A549 (cell line): ENCODE data around the gene GLRX3. TPM values are rescaled to one million over a fixed set of nuclear protein-coding genes. Genes with fewer than 3 reads are reported as not detected.

Source experiments
- ATAC-seq, 2 experiments: fragments of 200-7000 bp in 1 of 2; fragments of >200 bp in 1 of 2; cut with Nextera tagmentation in 1 of 2; cut with Tn5 transposase in 1 of 2; 3 replicates each; pipeline versions ENCODE4 v1.8.0 to v1.9.1; 2018 to 2020; ENCODE audit warnings: mild to moderate bottlenecking in 1 of 2, moderate library complexity in 1 of 2
- CTCF ChIA-PET: fragments of 300-600 bp; sonication (Branson Sonifier 250); formaldehyde crosslinking; extraction: SDS; loops from one replicate; lab custom pipeline; 2021; ENCODE audit warnings: antibody characterized with exemption, inconsistent platforms; lab: Yijun Ruan, JAX
- POLR2A ChIA-PET: fragments of 350-600 bp; formaldehyde crosslinking; extraction: SDS; loops from one replicate; lab custom pipeline; 2021; ENCODE audit warnings: antibody characterized with exemption, inconsistent platforms; lab: Yijun Ruan, JAX
- DNase-seq, 2 experiments: peaks; one replicate each; pipeline versions ENCODE4 v3.0.0 to v3.0.0-alpha.2; 2011 to 2016; ENCODE audit warnings: low read depth in 1 of 2, low spot score in 1 of 2
- FAIRE-seq: peaks from 2 replicates; lab custom pipeline; 2011; peaks lifted over from hg19 to GRCh38; lab: Jason Lieb, UNC
- H3K27ac ChIP-seq, 2 experiments: fragments of >200 bp; sonication (Bioruptor Twin); formaldehyde crosslinking; 3 replicates each; pipeline ENCODE4 v1.5.1; 2016 to 2017
- H3K4me1 ChIP-seq: fragments of >200 bp; sonication (Bioruptor Twin); formaldehyde crosslinking; 3 replicates; pipeline ENCODE4 v1.6.1; 2016
- H3K4me2 ChIP-seq: fragments of >200 bp; sonication (Bioruptor Twin); formaldehyde crosslinking; 3 replicates; pipeline ENCODE4 v1.6.1; 2016
- H3K4me3 ChIP-seq: fragments of >200 bp; sonication (Bioruptor Twin); formaldehyde crosslinking; 3 replicates; pipeline ENCODE4 v1.5.1; 2016
- H3K9me3 ChIP-seq: fragments of >200 bp; sonication (Bioruptor Twin); formaldehyde crosslinking; 3 replicates; pipeline ENCODE4 v1.6.1; 2016
- CBX2 ChIP-seq: fragments of 200-600 bp; sonication (generic); IDR thresholded peaks from 2 replicates; pipeline ENCODE4 v1.6.1; 2016; ENCODE audit warnings: low read depth, mild to moderate bottlenecking, borderline replicate concordance
- CBX8 ChIP-seq: fragments of 200-600 bp; sonication (generic); IDR thresholded peaks from 2 replicates; pipeline ENCODE4 v1.6.1; 2016
- EHMT2 ChIP-seq: fragments of 200-600 bp; sonication (generic); IDR thresholded peaks from 2 replicates; pipeline ENCODE4 v1.6.1; 2016; ENCODE audit warnings: antibody characterized with exemption, low read depth, mild to moderate bottlenecking, moderate library complexity
- FOSB ChIP-seq: fragments of 250-450 bp; sonication (Bioruptor Pico); IDR thresholded peaks from 2 replicates; pipeline ENCODE4 v1.5.0; 2020; ENCODE audit warnings: mild to moderate bottlenecking, moderate library complexity
- FOSL2 ChIP-seq, 2 experiments: fragments of 450-650 bp in 1 of 2; fragments of >200 bp in 1 of 2; sonication (Bioruptor Twin) in 1 of 2; formaldehyde crosslinking; IDR thresholded peaks; 2 replicates each; pipeline versions ENCODE4 v1.5.0 to v1.6.1; 2016 to 2020; ENCODE audit warnings: mild to moderate bottlenecking in 1 of 2, moderate library complexity in 1 of 2
- GATA3 ChIP-seq: IDR thresholded peaks from 2 replicates; pipeline ENCODE4 v1.6.1; 2012; ENCODE audit warnings: borderline replicate concordance
- HOXA7 ChIP-seq: fragments of 250-450 bp; sonication (Bioruptor Pico); IDR thresholded peaks from 2 replicates; pipeline ENCODE4 v1.5.0; 2020; ENCODE audit warnings: mild to moderate bottlenecking, moderate library complexity
- JUNB ChIP-seq: fragments of >200 bp; sonication (Bioruptor Twin); formaldehyde crosslinking; IDR thresholded peaks from 2 replicates; pipeline ENCODE4 v1.6.1; 2016
- KDM1A ChIP-seq: fragments of 200-600 bp; sonication (generic); IDR thresholded peaks from 2 replicates; pipeline ENCODE4 v1.6.1; 2016; ENCODE audit warnings: low read depth, mild to moderate bottlenecking
- MAFK ChIP-seq: fragments of 450-650 bp; IDR thresholded peaks from 2 replicates; pipeline ENCODE4 v1.6.1; 2014; ENCODE audit not compliant: partially characterized antibody
- MAZ ChIP-seq: fragments of 150-350 bp; IDR thresholded peaks from 2 replicates; pipeline ENCODE4 v1.6.1; 2014; ENCODE audit warnings: antibody characterized with exemption, low read depth, low read length, borderline replicate concordance
- MYC ChIP-seq: IDR thresholded peaks from 2 replicates; pipeline ENCODE4 v1.6.1; 2012; ENCODE audit warnings: mild to moderate bottlenecking, inconsistent platforms, low read length, improper control_type of control experiment, borderline replicate concordance
- NPAS2 ChIP-seq: fragments of 250-450 bp; sonication (Bioruptor Pico); IDR thresholded peaks from 2 replicates; pipeline ENCODE4 v1.8.0; 2022; ENCODE audit warnings: mild to moderate bottlenecking, moderate library complexity, borderline replicate concordance
- PHF8 ChIP-seq: fragments of 200-600 bp; sonication (generic); IDR thresholded peaks from 2 replicates; pipeline ENCODE4 v1.6.1; 2016; ENCODE audit warnings: low read depth, mild to moderate bottlenecking, antibody characterized with exemption, moderate library complexity, borderline replicate concordance
- RARB ChIP-seq: fragments of 250-450 bp; sonication (Bioruptor Pico); IDR thresholded peaks from 2 replicates; pipeline ENCODE4 v1.8.0; 2021; ENCODE audit warnings: mild to moderate bottlenecking, moderate library complexity
- RNF2 ChIP-seq: fragments of 200-600 bp; sonication (generic); IDR thresholded peaks from 2 replicates; pipeline ENCODE4 v1.6.1; 2016; ENCODE audit warnings: low read depth, mild to moderate bottlenecking, antibody characterized with exemption, moderate library complexity, borderline replicate concordance
- ZFP36 ChIP-seq: fragments of 450-650 bp; IDR thresholded peaks from 2 replicates; pipeline ENCODE4 v1.6.1; 2014; ENCODE audit warnings: borderline replicate concordance; ENCODE audit not compliant: partially characterized antibody
- WGBS: methylation state at CpG from one replicate; pipeline ENCODE4 v1.1.6; 2017; ENCODE audit errors: missing lambda C conversion rate; 5-methylcytosine and 5-hydroxymethylcytosine counted together
- polyA plus RNA-seq, 4 experiments: library from polyadenylated mRNA; depleted of rRNA in 3 of 4; stranded (reverse); fragments of >200 nt; fragmentation: RNase III in 1 of 4; extraction: RNeasy Plus Mini Kit Qiagen cat#74134 plus additional on column Dnase treatment in 1 of 4; gene quantifications; 2 replicates in 3 of 4; 3 replicates in 1 of 4; pipeline ENCODE4 v1.2.3, GENCODE V29; 2011 to 2017
- TF ChIP-seq, protein P1 (sequence below): fragments of 250-450 bp; sonication (Bioruptor Pico); IDR thresholded peaks from 2 replicates; pipeline ENCODE4 v1.5.0; 2021; ENCODE audit warnings: mild to moderate bottlenecking, moderate library complexity, borderline replicate concordance
- TF ChIP-seq, protein P2 (sequence below): fragments of 450-650 bp; IDR thresholded peaks from 2 replicates; pipeline ENCODE4 v1.6.1; 2014; ENCODE audit warnings: antibody characterized with exemption
- TF ChIP-seq, protein P3 (sequence below): IDR thresholded peaks from 2 replicates; pipeline ENCODE4 v1.6.1; 2012; ENCODE audit warnings: low read depth, borderline replicate concordance
- TF ChIP-seq, protein P4 (sequence below): fragments of 250-450 bp; sonication (Bioruptor Pico); IDR thresholded peaks from 2 replicates; pipeline ENCODE4 v1.5.0; 2020; ENCODE audit warnings: low read depth, mild to moderate bottlenecking, moderate library complexity
- TF ChIP-seq, protein P5 (sequence below): fragments of >200 bp; sonication (Bioruptor Twin); formaldehyde crosslinking; IDR thresholded peaks from 2 replicates; pipeline ENCODE4 v1.6.1; 2016
- TF ChIP-seq, protein P6 (sequence below): fragments of 150-350 bp; IDR thresholded peaks from 2 replicates; pipeline ENCODE4 v1.6.1; 2014; ENCODE audit warnings: low read depth, mild to moderate bottlenecking, low read length

GLRX3 gene
- polyA plus RNA-seq, 2 of the 4 experiments (the other 2 are of a cell fraction): 153 to 219 TPM

DNA sequence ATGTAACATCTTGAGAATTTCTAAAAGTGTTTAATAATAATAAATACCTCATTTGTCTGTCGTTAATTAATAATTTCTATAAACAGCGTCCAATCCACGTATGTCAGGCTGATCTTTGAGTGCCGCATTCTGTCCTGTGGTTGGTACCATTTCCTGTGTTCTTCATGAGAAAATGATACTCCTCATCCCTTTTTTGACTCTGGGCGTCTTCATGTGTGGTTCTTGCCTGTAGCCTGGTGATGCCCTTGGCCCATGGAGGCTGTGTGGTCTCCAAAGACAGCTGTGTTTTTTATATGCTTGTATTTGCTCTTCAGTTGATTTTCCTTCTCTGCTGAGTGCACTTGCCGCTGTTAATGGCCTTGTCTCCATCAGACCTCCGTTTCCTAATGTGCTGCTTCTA is 31.5 kb downstream of the GLRX3 start:
- WGBS: 95% methylated on average over 7 of the region's 7 CpGs
- FAIRE-seq: no peak
- POLR2A ChIA-PET: no interaction called here

DNA sequence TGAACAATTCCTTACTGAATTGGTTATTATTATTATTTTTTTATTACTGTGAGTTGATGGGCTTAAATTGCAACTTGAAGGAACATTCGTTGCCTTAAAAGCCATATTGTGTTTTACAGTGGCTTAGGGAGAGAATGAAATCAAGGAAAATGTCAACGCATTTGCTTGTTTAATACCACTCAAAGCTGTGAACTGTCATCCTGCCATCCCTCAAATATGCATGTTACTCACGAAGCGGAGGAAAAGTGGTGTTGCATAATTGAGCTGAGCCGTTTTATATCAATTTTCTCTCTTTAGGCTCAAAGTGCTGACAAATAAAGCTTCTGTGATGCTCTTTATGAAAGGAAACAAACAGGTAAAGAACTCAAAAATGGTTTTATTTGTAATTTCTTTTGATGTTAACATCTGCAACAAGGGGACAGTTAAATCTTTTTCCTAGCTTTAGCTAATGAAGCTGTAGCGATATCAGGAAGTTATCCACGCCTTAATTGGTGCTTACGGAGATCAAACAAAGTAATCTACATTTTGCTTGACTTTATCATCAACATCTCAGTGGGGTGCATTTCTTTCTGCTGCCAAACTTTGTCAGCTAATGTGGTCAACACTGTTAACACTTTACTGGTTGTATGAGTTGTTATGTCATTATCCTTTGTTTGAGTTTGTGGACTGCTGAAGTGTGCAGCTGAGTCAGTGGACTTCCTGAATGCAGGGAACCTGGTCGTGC is 33.1 kb downstream of the GLRX3 start:
- no peaks in the 10 kb centered on the region for H3K4me1 ChIP-seq
- ATAC-seq (no peak), FAIRE-seq (no peak), DNase-seq (no peak)
- no peaks in the 10 kb centered on the region for H3K9me3 ChIP-seq
- no peak overlapping the region for H3K27ac ChIP-seq
- 88% methylated on average over 9 of the region's 9 CpGs for WGBS
- H3K4me2 ChIP-seq: no peak overlapping the region
- ChIA-PET POLR2A (no interaction called here), CTCF (interaction anchor here (0.8 to 3.0 kb wide), 3 partner anchors 9 to 20 kb away, joined by 3 to 11 read pairs (median 4); no protein-coding TSS in a partner anchor)
- TF ChIP-seq MAZ: no peak
- TF ChIP-seq PHF8: no peak
- H3K4me3 ChIP-seq: no peak overlapping the region

More for the DNA sequence above, 31.5 kb downstream of the GLRX3 start:
- Histone ChIP-seq H3K9me3 (no peaks in the 10 kb centered on the region), H3K27ac (no peak overlapping the region), H3K4me3 (no peak overlapping the region), H3K4me2 (no peak overlapping the region), H3K4me1 (no peaks in the 10 kb centered on the region)
- ATAC-seq (no peak), DNase-seq (no peak)
- CTCF ChIA-PET: interaction anchor here (1.0 to 3.0 kb wide), 3 partner anchors 8 to 22 kb away, joined by 3 to 11 read pairs (median 4); no protein-coding TSS in a partner anchor
- TF ChIP-seq PHF8 (no peak), RNF2 (no peak), FOSL2 (IDR thresholded peaks at IDR 0.05) (no peak), FOSL2 (CRISPR knock-in tag; IDR thresholded peaks at IDR 0.05) (no peak), EHMT2 (no peak), ZFP36 (no peak), RARB (no peak)
- TF ChIP-seq, protein P1, sequence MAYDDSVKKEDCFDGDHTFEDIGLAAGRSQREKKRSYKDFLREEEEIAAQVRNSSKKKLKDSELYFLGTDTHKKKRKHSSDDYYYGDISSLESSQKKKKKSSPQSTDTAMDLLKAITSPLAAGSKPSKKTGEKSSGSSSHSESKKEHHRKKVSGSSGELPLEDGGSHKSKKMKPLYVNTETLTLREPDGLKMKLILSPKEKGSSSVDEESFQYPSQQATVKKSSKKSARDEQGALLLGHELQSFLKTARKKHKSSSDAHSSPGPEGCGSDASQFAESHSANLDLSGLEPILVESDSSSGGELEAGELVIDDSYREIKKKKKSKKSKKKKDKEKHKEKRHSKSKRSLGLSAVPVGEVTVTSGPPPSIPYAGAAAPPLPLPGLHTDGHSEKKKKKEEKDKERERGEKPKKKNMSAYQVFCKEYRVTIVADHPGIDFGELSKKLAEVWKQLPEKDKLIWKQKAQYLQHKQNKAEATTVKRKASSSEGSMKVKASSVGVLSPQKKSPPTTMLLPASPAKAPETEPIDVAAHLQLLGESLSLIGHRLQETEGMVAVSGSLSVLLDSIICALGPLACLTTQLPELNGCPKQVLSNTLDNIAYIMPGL (CRISPR knock-in tag): no peak
- TF ChIP-seq, protein P2, sequence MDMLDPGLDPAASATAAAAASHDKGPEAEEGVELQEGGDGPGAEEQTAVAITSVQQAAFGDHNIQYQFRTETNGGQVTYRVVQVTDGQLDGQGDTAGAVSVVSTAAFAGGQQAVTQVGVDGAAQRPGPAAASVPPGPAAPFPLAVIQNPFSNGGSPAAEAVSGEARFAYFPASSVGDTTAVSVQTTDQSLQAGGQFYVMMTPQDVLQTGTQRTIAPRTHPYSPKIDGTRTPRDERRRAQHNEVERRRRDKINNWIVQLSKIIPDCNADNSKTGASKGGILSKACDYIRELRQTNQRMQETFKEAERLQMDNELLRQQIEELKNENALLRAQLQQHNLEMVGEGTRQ: no peak
- TF ChIP-seq, protein P3, sequence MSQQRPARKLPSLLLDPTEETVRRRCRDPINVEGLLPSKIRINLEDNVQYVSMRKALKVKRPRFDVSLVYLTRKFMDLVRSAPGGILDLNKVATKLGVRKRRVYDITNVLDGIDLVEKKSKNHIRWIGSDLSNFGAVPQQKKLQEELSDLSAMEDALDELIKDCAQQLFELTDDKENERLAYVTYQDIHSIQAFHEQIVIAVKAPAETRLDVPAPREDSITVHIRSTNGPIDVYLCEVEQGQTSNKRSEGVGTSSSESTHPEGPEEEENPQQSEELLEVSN: no peak
- TF ChIP-seq, protein P4, sequence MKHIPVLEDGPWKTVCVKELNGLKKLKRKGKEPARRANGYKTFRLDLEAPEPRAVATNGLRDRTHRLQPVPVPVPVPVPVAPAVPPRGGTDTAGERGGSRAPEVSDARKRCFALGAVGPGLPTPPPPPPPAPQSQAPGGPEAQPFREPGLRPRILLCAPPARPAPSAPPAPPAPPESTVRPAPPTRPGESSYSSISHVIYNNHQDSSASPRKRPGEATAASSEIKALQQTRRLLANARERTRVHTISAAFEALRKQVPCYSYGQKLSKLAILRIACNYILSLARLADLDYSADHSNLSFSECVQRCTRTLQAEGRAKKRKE (CRISPR knock-in tag): no peak
- TF ChIP-seq, protein P5, sequence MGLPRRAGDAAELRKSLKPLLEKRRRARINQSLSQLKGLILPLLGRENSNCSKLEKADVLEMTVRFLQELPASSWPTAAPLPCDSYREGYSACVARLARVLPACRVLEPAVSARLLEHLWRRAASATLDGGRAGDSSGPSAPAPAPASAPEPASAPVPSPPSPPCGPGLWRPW: no peak

DNA sequence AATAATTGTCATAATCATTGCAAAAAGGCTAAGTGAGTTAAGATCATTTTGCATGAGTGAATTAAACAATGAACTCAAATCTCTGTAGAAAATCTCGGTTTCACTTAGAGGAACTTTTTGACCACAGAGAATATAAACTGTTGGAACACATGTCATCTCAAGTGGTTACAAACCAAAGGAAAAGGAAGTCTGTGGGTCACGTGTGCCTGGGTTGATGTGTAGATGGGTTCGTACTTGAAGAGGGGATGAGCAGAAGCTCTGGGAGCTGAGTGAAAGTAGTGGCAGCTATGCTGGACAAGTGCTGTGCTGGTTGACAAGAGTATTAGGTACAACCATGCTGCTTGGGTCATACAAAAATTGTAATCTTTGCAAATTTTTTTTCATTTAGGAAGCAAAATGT is 35.0 kb downstream of the GLRX3 start:
- ATAC-seq (no peak), FAIRE-seq (no peak), DNase-seq (no peak)
- 97% methylated on average over 3 of the region's 3 CpGs for WGBS
- TF ChIP-seq, protein P6, sequence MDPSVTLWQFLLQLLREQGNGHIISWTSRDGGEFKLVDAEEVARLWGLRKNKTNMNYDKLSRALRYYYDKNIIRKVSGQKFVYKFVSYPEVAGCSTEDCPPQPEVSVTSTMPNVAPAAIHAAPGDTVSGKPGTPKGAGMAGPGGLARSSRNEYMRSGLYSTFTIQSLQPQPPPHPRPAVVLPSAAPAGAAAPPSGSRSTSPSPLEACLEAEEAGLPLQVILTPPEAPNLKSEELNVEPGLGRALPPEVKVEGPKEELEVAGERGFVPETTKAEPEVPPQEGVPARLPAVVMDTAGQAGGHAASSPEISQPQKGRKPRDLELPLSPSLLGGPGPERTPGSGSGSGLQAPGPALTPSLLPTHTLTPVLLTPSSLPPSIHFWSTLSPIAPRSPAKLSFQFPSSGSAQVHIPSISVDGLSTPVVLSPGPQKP: no peak
- TF ChIP-seq NPAS2 (CRISPR knock-in tag) (no peak), MAFK (no peak), FOSB (CRISPR knock-in tag) (no peak), GATA3 (no peak), FOSL2 (IDR thresholded peaks at IDR 0.05) (no peak), FOSL2 (CRISPR knock-in tag; IDR thresholded peaks at IDR 0.05) (no peak), HOXA7 (CRISPR knock-in tag) (no peak), JUNB (no peak), CBX8 (no peak), CBX2 (no peak), MYC (no peak), KDM1A (no peak)
- TF ChIP-seq, protein P5: no peak
- Histone ChIP-seq H3K4me2 (no peak overlapping the region), H3K4me3 (no peak overlapping the region), H3K9me3 (no peaks in the 10 kb centered on the region), H3K27ac (no peak overlapping the region), H3K4me1 (no peaks in the 10 kb centered on the region)
- ChIA-PET POLR2A (no interaction called here), CTCF (interaction anchor here (1.1 kb wide), 1 partner anchor 18 kb away, joined by 4 read pairs; no protein-coding TSS in a partner anchor)
